Measurements from ENCODE around the gene UBAC2.

Gene UBAC2

DNA sequence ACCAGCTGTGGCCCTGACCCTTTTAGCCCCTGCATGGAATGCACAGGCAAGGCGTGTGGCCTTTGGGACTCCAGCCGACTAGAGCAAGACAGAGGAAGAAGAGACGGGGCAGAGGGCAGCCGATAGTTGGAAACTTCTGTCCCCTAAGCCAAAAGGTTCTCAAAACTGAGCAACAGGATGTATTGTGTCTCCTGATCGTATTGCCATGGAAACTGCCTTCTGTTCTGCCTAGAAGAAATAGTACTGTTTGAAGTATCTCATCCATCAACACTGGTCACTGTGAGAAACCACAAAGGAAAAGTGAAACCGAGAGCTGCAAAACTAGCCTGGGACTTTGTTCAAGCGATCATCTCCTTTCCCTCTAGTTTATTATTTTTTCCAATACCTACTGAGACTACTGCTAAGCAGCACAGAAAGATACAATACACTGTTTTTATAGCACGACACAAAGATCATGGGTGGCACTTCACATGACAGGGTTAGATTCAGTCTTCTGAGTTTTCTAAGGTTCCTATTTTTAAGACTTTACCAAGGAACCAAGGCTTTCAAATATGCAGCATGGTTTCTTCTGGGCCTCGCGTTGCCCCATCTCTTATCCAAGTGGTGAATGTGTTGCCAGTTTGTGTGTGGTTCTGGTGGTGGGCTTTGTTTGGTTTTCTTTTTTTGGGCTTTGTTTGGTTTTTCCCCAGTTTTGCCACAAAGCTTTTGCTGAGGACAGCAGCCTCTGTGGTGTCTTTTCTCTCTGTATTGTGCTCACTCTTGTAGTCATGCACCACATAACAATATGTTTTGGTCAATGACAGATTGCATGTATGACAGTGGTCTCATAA, 155.8 kb downstream of the UBAC2 start:
- DNase-seq: peak in 4 of 51 donors; percentile 11 to 29 (median 12)

DNA sequence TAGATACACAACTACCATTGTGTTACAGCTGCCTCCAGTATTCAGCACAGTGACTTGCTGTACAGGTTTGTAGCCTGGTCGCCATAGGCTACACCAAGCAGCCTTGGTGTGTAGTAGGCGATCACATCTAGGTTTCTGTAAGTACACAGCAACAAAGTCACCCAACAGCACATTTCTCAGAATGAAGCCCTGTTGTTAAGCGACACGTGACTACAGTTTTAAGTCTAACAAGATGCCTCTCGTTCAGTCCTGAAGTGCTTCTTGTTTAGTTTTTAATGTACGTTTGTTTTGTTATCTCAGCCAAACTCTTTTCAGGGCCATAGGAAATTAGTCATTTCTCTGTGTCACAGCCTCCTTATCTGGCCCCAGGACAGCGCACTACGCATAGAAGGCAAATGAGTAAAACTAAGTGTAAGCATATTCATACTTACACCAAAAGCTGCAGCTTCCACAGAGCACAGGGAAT, 156.5 kb downstream of the UBAC2 start:
- no peak for DNase-seq

DNA sequence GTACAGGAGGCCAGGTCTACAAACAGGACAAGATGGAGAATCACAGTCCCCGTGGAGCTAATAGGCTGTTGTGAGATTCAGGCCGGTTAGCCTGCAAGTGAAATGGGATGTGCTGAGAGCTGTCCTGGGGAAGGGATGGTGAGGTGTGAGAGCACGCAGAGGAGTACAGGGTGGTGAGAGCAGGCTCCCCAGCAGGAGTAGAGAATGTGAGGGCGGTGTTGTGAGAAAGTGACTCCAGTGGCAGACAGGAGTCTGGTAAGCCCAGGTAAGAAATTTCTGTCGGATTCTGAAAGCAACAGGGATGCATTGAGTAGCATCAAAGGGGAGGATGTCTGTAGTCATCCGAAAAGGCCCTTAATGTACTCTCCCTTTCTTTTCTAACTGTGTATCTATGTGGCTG, 157.3 kb downstream of the UBAC2 start:
- no peak for DNase-seq

DNA sequence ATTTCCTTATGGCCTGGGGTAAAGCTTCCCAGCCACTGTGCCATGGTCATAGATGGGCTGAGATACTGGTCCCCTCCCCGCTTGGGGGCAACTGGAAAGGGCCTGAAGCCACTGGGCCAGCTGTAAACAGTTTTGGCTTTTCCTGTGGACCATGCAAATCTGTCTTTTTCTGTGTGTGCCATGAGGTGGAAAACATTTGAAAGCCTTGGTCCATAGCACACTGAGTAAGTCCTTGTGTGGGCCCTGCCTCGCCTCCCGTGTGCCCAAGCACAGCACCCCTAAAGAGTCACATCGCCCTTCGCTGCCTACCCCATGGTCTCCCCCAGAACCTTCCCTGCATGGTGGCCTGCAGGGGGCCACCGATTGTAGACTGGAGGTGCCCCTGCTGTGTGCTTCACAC, 158.9 kb downstream of the UBAC2 start:
- DNase-seq: no peak

DNA sequence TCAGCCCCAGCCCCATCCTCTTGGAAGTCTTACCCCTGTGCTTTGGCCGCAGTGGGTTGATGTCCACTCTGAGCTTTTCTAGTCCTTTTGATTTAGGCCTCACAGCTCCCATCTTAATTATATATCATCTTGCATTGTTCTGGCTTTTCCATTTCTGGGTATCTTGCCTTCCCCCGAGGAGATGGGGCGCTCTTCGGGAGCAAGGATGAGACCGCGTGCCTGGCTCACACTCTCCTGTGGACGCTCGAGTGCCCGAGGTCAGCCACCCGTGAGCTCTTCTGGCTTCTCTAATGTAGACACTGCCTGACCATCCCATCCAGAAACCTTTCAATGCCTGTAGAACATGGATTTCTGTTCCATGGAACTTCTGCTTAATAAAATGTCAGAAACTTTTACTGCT, 160.0 kb downstream of the UBAC2 start:
- DNase-seq: no peak

DNA sequence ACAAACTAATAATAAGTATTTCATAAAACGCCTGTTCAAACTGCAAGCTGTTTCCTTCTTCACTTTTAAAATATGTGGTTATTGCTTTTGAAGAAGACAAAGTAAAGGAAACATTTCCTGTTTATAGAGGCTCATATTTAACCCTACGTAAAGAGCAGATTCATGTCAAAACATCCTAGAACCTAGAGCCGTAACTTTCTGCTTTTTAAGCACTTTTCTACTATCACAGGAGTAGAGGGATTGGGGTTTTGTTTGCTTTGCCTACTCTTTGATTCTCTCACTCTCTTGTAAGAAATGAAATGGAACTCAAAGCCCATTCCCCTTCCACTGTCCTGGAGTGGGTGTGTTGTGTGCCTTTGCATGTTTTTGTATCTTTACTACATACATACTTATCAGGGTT, 160.5 kb downstream of the UBAC2 start:
- no peak for DNase-seq

DNA sequence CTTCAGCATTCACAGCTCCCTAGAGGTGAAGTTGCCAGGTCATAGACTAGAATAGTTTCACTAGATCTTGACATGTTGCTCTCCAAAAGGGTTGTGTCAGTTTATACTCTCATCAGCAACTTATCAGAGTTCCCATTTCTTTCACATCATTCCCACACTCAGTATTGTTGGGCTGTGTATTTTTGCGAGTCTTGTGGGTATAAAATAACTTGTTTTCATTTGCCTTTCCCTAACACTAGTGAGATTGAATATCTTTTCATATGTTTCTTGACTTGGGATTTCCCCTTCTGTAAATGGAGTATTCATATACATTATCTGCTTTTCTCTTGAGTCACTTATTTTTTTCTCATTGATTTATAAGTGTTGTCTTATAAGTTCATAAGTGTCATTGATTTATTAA, 161.7 kb downstream of the UBAC2 start:
- no peak for DNase-seq

DNA sequence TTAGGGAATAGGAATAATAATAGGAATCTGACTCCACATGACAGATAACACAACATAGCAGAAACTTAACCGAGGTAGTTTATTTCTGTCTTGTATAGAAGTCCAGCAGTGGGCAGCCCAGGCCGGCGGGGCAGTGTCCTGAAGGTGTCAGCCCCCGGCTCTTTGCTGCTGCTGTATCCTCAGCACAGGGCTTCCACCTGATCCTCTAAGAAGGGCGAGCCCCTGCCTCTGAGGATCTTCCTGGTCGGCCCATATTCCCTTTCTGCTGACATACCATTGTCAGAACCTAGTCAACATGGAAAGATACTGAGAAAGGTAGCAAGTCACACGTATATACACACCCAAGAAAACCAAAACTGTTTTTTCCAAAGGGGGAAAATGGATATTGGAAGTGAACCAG, 162.7 kb downstream of the UBAC2 start:
- no peak for DNase-seq

DNA sequence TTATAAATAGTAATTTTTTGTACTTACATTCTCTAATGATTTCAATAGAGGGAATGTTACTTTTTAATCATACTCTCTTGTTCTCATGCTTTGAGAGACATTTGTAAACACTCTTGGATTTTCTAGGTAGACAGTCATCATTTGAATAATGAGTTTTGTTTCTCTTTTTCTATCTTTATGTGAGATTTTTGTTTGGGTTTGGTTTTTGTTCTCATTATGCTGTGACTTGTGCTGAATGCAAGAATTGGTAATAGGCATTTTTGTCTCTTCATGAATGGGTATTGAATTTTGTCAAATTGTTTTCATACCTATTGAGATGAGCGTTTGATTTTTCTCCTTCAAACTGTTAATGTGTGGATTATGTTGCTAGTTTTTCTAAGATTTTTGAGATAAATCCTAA, 163.3 kb downstream of the UBAC2 start:
- no peak for DNase-seq

DNA sequence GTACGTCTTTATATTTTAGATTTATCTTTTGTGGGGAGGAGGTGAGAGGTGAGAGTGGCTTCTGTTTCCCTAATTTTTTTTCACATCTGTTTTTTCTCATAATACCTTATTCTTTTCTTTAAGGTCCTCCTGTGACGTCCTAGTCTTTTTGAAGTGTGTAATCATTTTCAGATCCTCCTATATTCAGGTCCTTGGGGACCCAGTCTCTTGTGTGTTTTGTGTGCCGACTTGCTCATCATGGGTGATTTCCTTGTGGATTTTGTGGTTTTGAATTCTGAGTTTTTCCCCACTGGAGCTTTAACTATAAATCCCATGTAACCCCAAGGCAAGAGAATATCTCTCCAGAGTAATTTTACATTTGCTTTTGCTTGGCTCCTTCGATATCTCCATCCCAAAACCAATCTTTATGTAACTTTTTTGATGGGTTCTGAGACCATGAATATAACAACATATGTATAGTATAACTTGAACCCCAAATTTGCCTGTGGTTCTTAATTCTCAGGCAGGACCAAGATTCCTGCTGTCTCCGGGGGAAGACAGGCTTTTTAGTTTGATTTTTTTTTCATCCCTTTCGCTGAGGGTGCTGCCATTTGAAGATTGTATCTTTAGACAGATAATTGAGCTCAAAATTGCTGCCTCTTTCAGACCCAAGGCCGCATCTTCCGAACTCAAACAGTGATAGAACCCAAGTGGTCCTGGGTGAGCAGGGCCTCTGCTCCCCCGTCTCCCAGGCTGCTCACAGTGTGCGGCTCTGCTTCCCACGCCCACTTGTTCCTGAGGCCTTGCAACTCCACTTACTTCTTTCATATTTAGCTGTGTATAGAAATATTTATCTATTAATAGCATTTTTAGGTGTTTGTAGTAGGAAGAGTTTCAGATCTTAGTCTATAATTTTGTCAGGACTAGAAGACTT, 165.7 kb downstream of the UBAC2 start:
- DNase-seq: no peak

DNA sequence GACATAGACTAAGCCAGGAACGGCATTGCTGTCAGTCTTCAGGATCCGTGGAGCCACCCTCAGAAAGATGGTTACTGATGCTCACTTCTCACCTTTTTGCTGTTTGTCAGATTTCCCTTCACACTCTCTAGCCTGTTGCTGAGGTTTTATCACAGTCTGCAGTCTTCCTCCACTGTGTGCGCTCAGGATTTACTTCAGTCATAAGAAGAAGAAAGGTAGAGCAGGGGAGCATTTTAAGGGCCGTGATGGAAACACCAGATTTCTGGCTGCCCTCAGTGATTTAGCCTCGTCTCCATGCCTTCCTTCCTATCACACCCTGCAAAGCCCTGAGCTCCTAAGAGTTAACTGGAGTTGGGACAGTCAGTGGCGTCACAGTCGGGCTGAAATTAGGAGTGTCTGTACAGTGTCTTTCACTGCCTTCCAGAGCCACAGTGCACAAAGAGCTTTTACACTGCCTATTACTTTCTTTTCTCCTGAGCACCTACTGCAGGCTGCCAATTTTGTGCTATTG, 166.5 kb downstream of the UBAC2 start:
- no peak for DNase-seq

DNA sequence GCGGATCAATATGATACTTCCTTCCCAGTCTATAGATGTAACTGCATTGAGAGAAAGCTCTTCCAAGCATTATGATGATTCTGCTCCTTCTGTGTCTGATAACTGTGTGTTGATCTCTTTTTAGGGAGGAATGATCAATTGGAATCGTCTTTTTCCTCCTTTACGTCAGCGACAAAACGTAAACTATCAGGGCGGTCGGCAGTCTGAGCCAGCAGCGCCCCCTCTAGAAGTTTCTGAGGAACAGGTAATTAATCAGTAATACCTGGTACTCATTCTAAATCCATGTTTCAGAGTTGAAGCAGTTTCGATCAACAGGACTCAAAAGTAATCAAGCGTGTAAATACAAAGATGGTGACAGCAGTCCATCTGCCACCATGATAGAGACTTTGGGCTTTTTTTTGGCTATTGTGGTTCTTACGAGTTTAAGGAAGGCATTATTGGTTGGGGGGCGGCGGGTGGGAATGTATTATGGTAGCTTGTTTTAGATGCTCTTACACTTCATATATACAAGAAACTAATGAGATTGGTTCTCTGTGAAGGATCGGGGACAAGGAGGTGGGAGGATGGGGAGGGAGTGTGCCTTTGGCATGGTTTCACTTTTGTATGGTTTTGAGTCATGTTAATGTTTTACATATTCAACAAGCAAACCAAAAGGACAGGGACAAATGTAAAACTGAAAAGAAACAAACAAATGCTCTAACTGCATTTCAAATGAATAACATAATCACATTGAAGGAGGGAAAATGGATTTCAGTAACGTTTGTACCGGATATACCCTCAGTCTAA, 167.2 kb downstream of the UBAC2 start:
- DNase-seq: no peak

DNA sequence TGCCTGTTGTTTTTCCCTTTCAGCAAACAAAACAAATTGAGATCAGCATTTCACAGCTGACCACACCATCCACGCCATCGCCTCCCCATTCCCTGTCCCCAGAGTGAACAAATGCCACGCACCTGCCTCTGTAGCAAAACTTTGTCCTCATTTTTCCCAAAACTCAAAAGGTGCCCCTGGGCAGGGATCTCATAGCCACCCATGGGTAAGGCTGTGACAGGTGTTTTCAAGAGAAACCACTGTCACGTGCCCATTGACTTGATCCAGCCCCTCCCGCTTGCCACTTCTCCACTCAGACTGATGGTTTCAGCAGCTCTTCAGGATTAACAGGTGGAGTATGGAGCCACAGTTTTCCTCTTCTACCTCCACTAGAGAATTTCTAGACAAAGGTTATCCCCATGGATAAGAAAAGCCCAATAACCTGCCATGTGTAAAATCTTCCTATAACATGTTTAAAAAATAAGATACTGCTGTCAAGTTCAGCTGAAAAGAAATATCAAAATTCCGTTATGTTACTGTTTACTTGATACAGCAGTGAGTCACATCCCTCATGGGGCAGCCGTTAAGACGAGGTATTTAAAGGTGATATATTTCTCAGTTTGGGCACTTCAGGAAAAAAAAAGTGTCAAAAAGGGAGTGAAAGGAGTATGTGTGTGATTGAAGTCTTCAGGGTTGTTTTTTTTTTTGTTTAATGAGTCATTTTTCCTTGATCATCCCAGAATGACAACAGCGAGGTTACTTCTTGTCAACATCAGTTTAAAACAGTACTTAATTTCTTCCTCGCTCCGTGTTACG, 170.0 kb downstream of the UBAC2 start:
- no peak for DNase-seq

DNA sequence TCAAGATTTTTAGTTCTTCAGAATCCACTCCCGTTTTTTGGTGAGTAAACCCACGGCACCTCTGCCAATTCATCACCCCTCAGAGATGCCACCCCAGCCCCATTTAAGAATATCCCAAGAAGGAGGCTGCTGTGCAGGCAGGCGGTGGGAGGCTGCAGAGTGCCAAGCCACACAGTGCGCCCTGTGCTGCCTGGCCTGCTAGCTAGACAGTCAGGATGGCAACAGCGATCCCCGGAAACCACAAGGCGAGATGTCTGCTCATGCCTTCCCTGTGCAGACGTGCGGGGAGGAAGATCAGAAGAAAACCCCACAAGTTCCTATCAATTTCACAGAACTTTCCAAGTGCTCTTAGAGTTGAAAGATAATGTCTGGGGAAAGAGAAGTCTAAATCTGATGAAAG, 171.3 kb downstream of the UBAC2 start:
- DNase-seq: peak in 16 of 51 donors; percentile 3 to 45 (median 27)

DNA sequence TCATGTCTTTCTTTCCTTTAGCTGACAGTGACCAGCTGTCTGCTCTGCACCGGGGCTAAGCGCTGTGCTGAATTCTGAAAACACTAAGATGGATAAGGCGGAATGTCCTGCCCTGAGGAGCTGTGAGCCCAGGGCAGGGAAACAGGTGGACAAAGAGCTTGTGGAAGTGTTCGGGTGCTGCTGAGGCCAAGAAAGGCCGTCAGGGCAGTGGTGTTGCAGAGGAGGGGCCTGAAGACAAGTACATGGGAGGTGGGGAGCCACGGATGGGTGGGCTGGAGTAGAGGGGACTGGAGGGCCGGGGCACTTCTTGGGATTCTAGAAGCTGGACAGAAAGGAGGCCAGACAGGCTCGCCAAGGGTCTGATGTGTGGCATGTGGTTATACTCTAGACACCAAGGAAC, 172.8 kb downstream of the UBAC2 start:
- no peak for DNase-seq

DNA sequence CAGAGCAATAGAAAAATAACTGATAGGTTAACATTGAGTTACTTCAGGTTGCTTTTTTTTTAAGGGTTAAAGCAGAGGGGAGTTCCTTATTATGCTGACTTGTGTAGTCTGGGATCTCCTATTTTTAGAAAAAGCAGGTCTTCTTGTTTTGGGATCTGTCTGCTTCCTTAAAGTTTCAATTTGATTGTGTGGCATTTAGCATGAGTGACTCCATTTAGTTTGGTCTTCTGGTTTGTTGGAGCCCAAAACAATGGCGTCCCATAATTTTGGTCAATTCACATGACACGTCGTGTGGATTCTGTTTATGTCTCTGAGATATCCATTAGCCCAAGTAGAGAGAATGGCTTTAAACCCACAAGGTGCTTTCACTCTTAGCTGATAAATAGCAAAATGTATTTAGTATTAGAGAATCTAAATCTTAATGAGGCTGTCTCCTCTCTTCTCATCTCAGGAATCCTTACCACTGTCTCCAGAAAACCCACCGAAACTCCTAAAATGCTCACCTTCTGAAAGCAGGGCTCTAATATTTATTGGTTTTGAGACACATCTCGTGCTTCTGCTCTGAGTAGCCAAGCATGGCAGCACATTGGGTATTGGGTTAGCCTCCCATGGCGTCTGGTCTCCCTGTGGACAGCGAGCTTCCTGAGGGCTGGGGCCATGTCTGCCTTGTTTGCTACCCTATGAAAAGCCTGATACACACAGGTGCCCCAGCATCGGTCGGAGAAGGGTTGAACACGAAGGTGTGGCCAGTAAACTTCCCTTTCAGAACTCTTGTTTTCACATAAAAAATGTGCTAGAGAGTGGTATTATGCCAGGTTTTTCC, 173.7 kb downstream of the UBAC2 start:
- DNase-seq: no peak

DNA sequence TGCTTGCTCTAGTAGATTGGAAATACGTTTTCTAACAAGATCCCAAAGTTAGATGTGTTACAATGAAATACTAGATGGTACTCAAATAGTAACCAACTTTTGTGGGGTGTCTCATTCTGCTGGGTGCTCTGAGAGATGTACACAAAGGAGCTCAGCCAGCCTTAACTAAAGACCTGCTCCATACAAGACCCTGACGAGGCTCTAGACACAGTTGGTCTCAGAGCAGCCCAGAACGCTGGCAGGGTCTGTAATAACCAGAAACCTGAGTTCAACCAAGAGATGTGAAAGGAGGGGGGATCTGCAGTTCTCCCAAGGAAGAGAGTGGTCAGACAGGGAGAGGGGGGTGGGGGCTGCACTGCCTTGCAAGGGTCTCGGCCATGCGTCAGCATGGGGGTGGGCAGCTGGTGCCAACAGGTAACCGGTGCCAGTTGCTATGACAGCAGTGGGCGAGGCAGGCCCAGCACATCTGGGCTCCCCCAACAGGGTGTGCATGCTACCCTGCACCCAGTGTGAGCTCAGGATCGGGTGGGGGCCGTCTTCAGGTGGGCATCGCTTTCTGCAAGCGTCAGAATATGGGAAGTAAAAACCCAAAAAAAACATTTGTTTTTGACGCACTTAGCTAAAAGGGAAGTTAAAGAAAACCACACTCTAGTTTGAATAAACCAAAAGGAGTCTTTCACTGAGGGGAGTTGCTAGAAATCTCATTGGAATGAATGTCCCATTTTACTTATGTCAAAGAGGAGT, 174.5 kb downstream of the UBAC2 start:
- peak in 2 of 51 donors; percentile 15 to 23 for DNase-seq

DNA sequence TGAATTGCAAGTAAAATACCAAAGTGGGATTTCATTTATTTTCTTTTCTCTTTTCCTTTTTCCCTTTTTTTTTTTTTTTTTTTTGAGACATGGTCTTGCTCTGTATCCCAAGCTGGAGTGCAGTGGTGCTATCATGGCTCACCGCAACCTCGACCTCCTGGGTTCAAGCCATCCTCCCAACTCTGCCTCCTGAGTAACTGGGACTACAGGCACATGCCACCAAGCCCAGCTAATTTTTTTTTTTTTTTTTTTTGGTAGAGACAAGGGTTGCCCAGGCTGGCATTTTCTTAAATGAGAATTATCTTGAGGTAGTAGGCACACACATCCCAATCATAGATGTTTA, 175.1 kb downstream of the UBAC2 start:
- DNase-seq: no peak

DNA sequence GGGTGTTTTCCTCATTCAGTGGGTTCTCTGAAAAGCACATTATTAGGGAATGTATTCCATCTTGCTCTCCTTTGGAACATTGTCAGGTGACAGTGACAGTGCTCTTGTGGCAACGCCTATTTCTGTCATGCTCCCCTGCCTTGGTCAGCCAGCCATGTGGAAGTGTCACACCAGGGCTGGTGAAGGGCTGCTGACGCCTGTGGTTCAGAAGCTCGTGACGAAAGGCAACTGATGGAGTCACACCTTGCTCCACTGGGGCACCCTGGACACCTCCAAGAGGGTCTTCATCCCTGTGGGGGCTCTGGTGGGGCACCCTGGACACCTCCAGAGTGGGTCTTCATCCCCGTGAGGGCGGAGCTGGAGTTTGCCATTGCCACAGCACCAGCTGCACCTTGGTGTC, 175.5 kb downstream of the UBAC2 start:
- peak in 3 of 51 donors; percentile 15 to 27 (median 26) for DNase-seq
